ENCODE measurements around the gene RAB1A. TPM values are rescaled to one million over a fixed set of nuclear protein-coding genes. Genes with fewer than 3 reads are reported as not detected.
"Not testable (repeated sequence)": the region's sequence is repeated elsewhere in the genome, so short reads cannot be mapped to it uniquely, and the experiment has no call there.

RAB1A gene
- total RNA-seq, 1 experiment from 2014 or later: 165 TPM

DNA sequence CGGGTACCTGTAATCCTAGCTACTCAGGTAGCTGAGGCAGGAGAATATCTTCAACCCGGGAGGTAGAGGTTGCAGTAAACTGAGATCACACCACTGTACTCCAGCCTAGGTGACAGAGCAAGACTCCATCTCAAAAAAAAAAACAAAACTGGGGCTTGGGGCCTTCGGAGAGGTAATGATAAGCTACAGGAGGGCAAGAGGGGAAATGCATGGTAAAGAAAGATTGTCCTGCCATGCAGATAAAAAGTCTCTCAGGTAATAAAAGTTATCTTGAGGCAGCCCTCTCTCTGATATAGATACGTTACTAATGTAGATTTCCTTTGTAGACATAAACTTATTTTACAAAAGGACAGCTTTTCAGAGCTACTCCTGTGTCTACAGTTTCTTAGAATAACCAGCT lies 3.7 kb upstream of the RAB1A start:
- peaks cover 7% of the 10 kb centered on the region for H4K20me1 ChIP-seq (ENCODE audit: insufficient read depth)
- TF ChIP-seq, protein P1, sequence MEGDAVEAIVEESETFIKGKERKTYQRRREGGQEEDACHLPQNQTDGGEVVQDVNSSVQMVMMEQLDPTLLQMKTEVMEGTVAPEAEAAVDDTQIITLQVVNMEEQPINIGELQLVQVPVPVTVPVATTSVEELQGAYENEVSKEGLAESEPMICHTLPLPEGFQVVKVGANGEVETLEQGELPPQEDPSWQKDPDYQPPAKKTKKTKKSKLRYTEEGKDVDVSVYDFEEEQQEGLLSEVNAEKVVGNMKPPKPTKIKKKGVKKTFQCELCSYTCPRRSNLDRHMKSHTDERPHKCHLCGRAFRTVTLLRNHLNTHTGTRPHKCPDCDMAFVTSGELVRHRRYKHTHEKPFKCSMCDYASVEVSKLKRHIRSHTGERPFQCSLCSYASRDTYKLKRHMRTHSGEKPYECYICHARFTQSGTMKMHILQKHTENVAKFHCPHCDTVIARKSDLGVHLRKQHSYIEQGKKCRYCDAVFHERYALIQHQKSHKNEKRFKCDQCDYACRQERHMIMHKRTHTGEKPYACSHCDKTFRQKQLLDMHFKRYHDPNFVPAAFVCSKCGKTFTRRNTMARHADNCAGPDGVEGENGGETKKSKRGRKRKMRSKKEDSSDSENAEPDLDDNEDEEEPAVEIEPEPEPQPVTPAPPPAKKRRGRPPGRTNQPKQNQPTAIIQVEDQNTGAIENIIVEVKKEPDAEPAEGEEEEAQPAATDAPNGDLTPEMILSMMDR (conservative IDR thresholded peaks at IDR 0.05): no peak
- no peak for TF ChIP-seq EZH2 (IDR thresholded peaks at IDR 0.05; ENCODE audit: low read depth)
- H3K4me1 ChIP-seq (replicated peaks; ENCODE audit: insufficient read depth): peaks cover 1% of the 10 kb centered on the region
- no peaks in the 10 kb centered on the region for H3K36me3 ChIP-seq (ENCODE audit: low read depth)
- peaks cover 13% of the 10 kb centered on the region for H3K79me2 ChIP-seq (ENCODE audit: low read depth)
- H3K27ac ChIP-seq: no peak overlapping the region
- no peaks in the 10 kb centered on the region for H3K9me3 ChIP-seq (ENCODE audit: insufficient read depth, low read depth)
- intact Hi-C loops (cut with micrococcal nuclease; ENCODE audit: unreplicated experiment): no loop called here
- no TSS peak for BruUV-seq (replicated peaks)
- H3K27me3 ChIP-seq (ENCODE audit: insufficient read depth, low read depth): no peaks in the 10 kb centered on the region
- no peak overlapping the region for H3K4me2 ChIP-seq
- H3K9me2 ChIP-seq (ENCODE audit: insufficient read depth): no peaks in the 10 kb centered on the region
- ChIA-PET CTCF (interaction anchor here (1.8 kb wide), 1 partner anchor 29 kb away, joined by 4 read pairs; no protein-coding TSS in a partner anchor), POLR2A (ENCODE audit: unreplicated experiment) (no interaction called here)
- no peak overlapping the region for H3K4me3 ChIP-seq
- H3F3A ChIP-seq (ENCODE audit: insufficient read depth, low read depth): 0 out of 2 replicates have a peak, but pooled peaks cover 5% of the 10 kb centered on the region
- DNase-seq: no peak
- no peak overlapping the region for H2AFZ ChIP-seq

DNA sequence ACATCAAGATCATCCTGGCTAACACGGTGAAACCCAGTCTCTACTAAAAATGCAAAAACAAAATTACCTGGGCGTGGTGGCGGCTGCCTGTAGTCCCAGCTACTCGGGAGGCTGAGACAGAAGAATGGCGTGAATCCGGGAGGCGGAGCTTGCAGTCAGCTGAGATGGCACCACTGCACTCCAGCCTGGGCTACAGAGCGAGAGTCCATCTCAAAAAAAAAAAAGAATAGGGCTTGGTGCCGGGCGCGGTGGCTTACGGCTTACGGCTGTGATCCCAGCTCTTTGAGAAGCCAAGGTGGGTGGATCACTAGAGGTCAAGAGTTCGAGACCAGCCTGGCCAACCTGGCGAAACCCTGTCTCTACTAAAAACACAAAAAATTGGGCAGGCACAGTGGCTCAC lies 3.0 kb upstream of the RAB1A start:
- BruUV-seq (replicated peaks): not testable (repeated sequence)

DNA sequence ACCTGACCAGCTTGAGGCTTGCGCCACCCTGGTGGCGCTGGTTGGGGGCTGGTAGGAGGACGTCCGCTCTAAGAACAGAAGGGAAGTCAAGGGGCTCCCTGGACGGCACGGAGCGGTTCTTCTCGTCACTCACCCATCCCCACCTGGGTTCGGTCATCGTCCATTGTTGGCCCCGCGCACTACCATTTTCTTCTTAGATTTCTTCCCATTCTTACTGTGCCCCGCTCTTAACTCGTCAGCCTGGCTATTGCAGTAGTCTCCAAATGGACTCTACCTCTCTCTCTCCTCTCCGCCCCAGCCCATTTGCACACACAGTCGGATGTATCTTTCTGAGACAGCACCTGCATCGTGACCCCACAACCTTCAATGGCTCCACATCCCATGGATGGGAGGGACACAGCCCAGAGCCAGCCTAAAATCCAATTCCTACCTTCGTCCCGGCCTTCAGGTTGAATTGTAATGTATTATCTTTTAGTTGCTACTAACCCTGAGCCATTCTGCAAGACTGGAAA lies 814 bp upstream of the RAB1A start:
- peaks cover 29% of the 10 kb centered on the region for H3K4me1 ChIP-seq (replicated peaks; ENCODE audit: insufficient read depth)
- peaks cover 42% of the 10 kb centered on the region for H3K79me2 ChIP-seq (ENCODE audit: low read depth)
- H3K9me2 ChIP-seq (ENCODE audit: insufficient read depth): no peaks in the 10 kb centered on the region
- H3K36me3 ChIP-seq (ENCODE audit: low read depth): no peaks in the 10 kb centered on the region
- H3F3A ChIP-seq (ENCODE audit: insufficient read depth, low read depth): peaks cover 5% of the 10 kb centered on the region; the same call in 1 of the 2 replicates
- no TSS peak for BruUV-seq (replicated peaks)
- TF ChIP-seq EZH2 (IDR thresholded peaks at IDR 0.05; ENCODE audit: low read depth): no peak
- TF ChIP-seq, protein P1 (conservative IDR thresholded peaks at IDR 0.05): no peak
- H3K4me2 ChIP-seq: peak overlapping the region; percentile 69
- H3K27ac ChIP-seq: peak overlapping the region; percentile 55
- peaks cover 36% of the 10 kb centered on the region for H4K20me1 ChIP-seq (ENCODE audit: insufficient read depth)
- no peaks in the 10 kb centered on the region for H3K9me3 ChIP-seq (ENCODE audit: insufficient read depth, low read depth)
- DNase-seq: no peak
- H3K4me3 ChIP-seq: peak overlapping the region; percentile 64
- no peaks in the 10 kb centered on the region for H3K27me3 ChIP-seq (ENCODE audit: insufficient read depth, low read depth)
- POLR2A ChIA-PET (ENCODE audit: unreplicated experiment): interaction anchor here (0.5 to 1.3 kb wide), 5 partner anchors 55 to 1255 kb away, joined by 3 to 36 read pairs (median 6); partner anchors contain the start of gene ACTR2
- CTCF ChIA-PET: interaction anchor here (0.6 kb wide), 3 partner anchors 27 to 217 kb away, joined by 3 to 8 read pairs (median 7); no protein-coding TSS in a partner anchor
- intact Hi-C loops (cut with micrococcal nuclease; ENCODE audit: unreplicated experiment): loop anchor here (1.0 kb wide), 1 partner anchor 97 kb away; the partner anchor contains the start of gene ACTR2
- H2AFZ ChIP-seq: peak overlapping the region; percentile 78

More for the DNA sequence above, 3.0 kb upstream of the RAB1A start:
- H3K27me3 ChIP-seq (ENCODE audit: insufficient read depth, low read depth); H3K4me3 ChIP-seq; H3K27ac ChIP-seq; H3K4me2 ChIP-seq; DNase-seq; H3K9me3 ChIP-seq (ENCODE audit: insufficient read depth, low read depth); H3F3A ChIP-seq (ENCODE audit: insufficient read depth, low read depth); H3K36me3 ChIP-seq (ENCODE audit: low read depth); H3K4me1 ChIP-seq (replicated peaks; ENCODE audit: insufficient read depth); H3K9me2 ChIP-seq (ENCODE audit: insufficient read depth); POLR2A ChIA-PET (ENCODE audit: unreplicated experiment); H2AFZ ChIP-seq; intact Hi-C loops (cut with micrococcal nuclease; ENCODE audit: unreplicated experiment): not testable (repeated sequence)
- Histone ChIP-seq H3K79me2 (ENCODE audit: low read depth) (peaks cover 20% of the 10 kb centered on the region), H4K20me1 (ENCODE audit: insufficient read depth) (peaks cover 14% of the 10 kb centered on the region)
- CTCF ChIA-PET: interaction anchor here (1.8 kb wide), 1 partner anchor 30 kb away, joined by 4 read pairs; no protein-coding TSS in a partner anchor
